K562 (cell line): ENCODE data around the gene CHMP2A. TPM values are rescaled to one million over a fixed set of nuclear protein-coding genes. Genes with fewer than 3 reads are reported as not detected.
A peak's percentile ranks its signal among the peaks of the same experiment; 100 is the strongest.

Experiments used
- CEBPZ ChIP-seq: fragments of 150-350 bp; IDR thresholded peaks from 2 replicates; pipeline ENCODE4 v1.6.1; 2014; ENCODE audit warnings: low read depth, mild to moderate bottlenecking, low read length, borderline replicate concordance
- CTBP1 ChIP-seq: fragments of 450-650 bp; IDR thresholded peaks from 2 replicates; pipeline ENCODE4 v1.6.1; 2016; ENCODE audit warnings: borderline replicate concordance
- EHMT2 ChIP-seq: fragments of 450-650 bp; IDR thresholded peaks from 2 replicates; pipeline ENCODE4 v1.6.1; 2018; ENCODE audit warnings: antibody characterized with exemption
- HMGXB4 ChIP-seq: sonication (generic); formaldehyde crosslinking; IDR thresholded peaks from 2 replicates; pipeline ENCODE4 v1.8.1; 2023; ENCODE audit warnings: mild to moderate bottlenecking, missing genetic modification reagents
- IRF1 ChIP-seq: sonication (generic); formaldehyde crosslinking; IDR thresholded peaks from 2 replicates; pipeline ENCODE4 v1.8.0; 2022; ENCODE audit warnings: missing genetic modification reagents, mild to moderate bottlenecking, borderline replicate concordance
- PURB ChIP-seq: sonication (generic); formaldehyde crosslinking; IDR thresholded peaks from 2 replicates; pipeline ENCODE4 v1.9.0; 2021; ENCODE audit warnings: low read depth, mild to moderate bottlenecking, missing genetic modification reagents
- SFPQ ChIP-seq: fragments of 200-400 bp; formaldehyde crosslinking; IDR thresholded peaks from 2 replicates; pipeline ENCODE4 v1.6.1; 2017; ENCODE audit warnings: mild to moderate bottlenecking, low read depth, low read length, moderate library complexity
- SMAD1 ChIP-seq: fragments of 150-350 bp; IDR thresholded peaks from 2 replicates; pipeline ENCODE4 v1.6.1; 2014; ENCODE audit warnings: low read length, low read depth; ENCODE audit not compliant: partially characterized antibody
- SMAD3 ChIP-seq: fragments of 450-650 bp; formaldehyde crosslinking; conservative IDR thresholded peaks from 2 replicates; pipeline ENCODE4 v1.4.0; 2020; ENCODE audit warnings: mild to moderate bottlenecking
- SOX6 ChIP-seq: fragments of 450-650 bp; IDR thresholded peaks from 2 replicates; pipeline ENCODE4 v1.6.1; 2014; ENCODE audit warnings: mild to moderate bottlenecking
- SUPT5H ChIP-seq: fragments of 450-650 bp; IDR thresholded peaks from 2 replicates; pipeline ENCODE4 v1.6.1; 2016
- ZFP1 ChIP-seq: fragments of 450-650 bp; formaldehyde crosslinking; IDR thresholded peaks from 2 replicates; pipeline ENCODE4 v1.4.0; 2020; ENCODE audit warnings: mild to moderate bottlenecking, mixed read lengths
- ZNF586 ChIP-seq: fragments of 450-650 bp; formaldehyde crosslinking; conservative IDR thresholded peaks from 2 replicates; pipeline ENCODE4 v1.4.0; 2020; ENCODE audit warnings: mild to moderate bottlenecking, moderate library complexity
- ZNF766 ChIP-seq: fragments of 200-800 bp; sonication (Bioruptor generic); conservative IDR thresholded peaks from 2 replicates; pipeline ENCODE4 v1.6.1; 2016; ENCODE audit warnings: missing genetic modification characterization, missing compliant biosample characterization
- polyA plus RNA-seq, 8 experiments: library from polyadenylated mRNA; depleted of rRNA in 4 of 8; stranded (reverse) in 5 of 8; unstranded in 3 of 8; fragments of >200 nt; fragmentation: Nextera tagmentation in 2 of 8; fragmentation: Illumina TruSeq in 1 of 8; extraction: Ambion mirVana in 2 of 8; extraction: Trizol in 1 of 8; gene quantifications; 2 replicates each; pipeline versions ENCODE4 v1.2.1 to v1.2.3, GENCODE V29; 2011 to 2014; ENCODE audit warnings: inconsistent platforms in 1 of 8, missing spikeins in 1 of 8
- total RNA-seq, 7 experiments: library from RNA; depleted of rRNA in 6 of 7; stranded (reverse); fragments of >200 nt in 6 of 7; fragmentation: Illumina TruSeq in 2 of 7; extraction: Trizol in 2 of 7; gene quantifications; 2 replicates each; pipeline versions ENCODE4 v1.2.1 to v1.2.3, GENCODE V29; 2011 to 2021; ENCODE audit warnings: low replicate concordance in 1 of 7
- TF ChIP-seq, protein P1 (sequence below): fragments of 250-450 bp; sonication (Bioruptor Pico); IDR thresholded peaks from 2 replicates; pipeline ENCODE4 v1.4.0; 2020

The CHMP2A gene
- total and polyA plus RNA-seq, 9 of the 15 experiments (the other 6 are each of a cell fraction or from before 2014, with no cell fraction given): 57.6 to 159 (median 87.2) TPM

- TF ChIP-seq CEBPZ: no peak
- 0 out of 2 replicates have a peak, but pooled peaks have one; percentile 33 for TF ChIP-seq CTBP1
- TF ChIP-seq SUPT5H: peak; percentile 93
- TF ChIP-seq SFPQ: no peak
- TF ChIP-seq SOX6: 0 out of 2 replicates have a peak, but pooled peaks have one; percentile 44
- TF ChIP-seq SMAD3: peak; percentile 66; the same call in 1 of the 2 replicates
- TF ChIP-seq ZFP1: no peak
- no peak for TF ChIP-seq EHMT2
- TF ChIP-seq ZNF766 (CRISPR knock-in tag): no peak
- TF ChIP-seq, protein P1, sequence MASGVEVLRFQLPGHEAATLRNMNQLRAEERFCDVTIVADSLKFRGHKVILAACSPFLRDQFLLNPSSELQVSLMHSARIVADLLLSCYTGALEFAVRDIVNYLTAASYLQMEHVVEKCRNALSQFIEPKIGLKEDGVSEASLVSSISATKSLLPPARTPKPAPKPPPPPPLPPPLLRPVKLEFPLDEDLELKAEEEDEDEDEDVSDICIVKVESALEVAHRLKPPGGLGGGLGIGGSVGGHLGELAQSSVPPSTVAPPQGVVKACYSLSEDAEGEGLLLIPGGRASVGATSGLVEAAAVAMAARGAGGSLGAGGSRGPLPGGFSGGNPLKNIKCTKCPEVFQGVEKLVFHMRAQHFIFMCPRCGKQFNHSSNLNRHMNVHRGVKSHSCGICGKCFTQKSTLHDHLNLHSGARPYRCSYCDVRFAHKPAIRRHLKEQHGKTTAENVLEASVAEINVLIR (CRISPR knock-in tag): no peak
- no peak for TF ChIP-seq HMGXB4 (CRISPR knock-in tag)
- no peak for TF ChIP-seq ZNF586 (CRISPR knock-in tag)
- TF ChIP-seq PURB (CRISPR knock-in tag): no peak
- TF ChIP-seq SMAD1: peak; percentile 85
- TF ChIP-seq IRF1 (CRISPR knock-in tag): 0 out of 2 replicates have a peak, but pooled peaks have one; percentile 50
Measured at GRCh38 chr19:58559275-58560006, 4.5 kb upstream of the CHMP2A start (continued).
